ENCODE measurements around the gene PCAT7. TPM values are rescaled to one million over a fixed set of nuclear protein-coding genes. Genes with fewer than 3 reads are reported as not detected.
"Not testable (repeated sequence)": the region's sequence is repeated elsewhere in the genome, so short reads cannot be mapped to it uniquely, and the experiment has no call there.

PCAT7 gene
- total RNA-seq = 7.4 and 8.6 TPM in 2 replicates
- long read RNA-seq, transcript PCAT7-201 (3 exons, 1,164 nt) = major isoform, 5 of 14 reads
- long read RNA-seq, partial matches to known transcripts = 0 of 14 reads
- long read RNA-seq, other reads (novel, unspliced or antisense) = 7 of 14 reads

DNA sequence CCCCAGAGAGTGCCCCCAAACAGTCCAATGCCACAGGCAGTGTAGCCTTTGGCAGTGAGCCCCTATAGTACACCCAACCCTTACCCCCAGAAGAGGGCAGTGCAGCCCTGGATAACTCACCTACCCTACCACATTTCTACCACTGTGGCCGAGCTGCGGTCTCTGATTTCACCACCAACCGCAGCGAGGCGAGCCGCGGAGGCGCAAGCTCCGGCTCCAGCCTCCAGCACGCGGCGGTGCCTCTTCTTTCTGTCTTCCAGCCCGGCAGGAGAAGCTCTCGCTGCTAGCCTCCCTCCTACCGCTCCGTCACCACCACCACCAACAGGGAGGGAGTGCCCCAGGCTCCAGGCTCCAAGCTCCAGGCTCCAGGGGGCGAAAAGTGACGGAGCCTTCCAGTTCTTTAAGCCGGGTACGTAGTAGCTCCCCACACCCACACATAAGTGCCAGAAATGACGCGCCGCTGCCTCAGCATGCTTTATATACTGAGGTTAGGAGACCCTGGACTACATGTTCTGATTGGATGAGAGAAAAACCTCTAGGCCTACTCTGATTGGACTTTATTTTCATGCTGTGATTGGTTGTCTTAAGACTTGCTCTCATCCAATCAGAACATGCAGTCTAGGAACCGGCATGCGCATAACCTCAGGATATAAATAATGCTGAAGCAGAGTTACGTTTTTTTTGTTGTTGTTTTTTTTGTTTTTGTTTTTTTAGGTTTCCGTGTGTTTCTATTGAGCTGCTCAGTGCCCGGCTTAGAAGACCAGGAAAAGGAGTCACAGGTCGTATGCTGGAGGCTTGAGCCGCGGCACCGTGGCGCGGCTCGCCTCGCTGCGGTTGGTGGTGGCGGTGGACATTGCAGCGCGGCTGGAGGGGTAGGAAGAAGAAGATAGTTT, at the start of gene PCAT7:
Gene PCAT7, plus strand, starts transcription at position 645 of the 893 bp plus-strand sequence.
- H3K4me3 Mint-ChIP-seq = no peak within 1 kb of the TSS

DNA sequence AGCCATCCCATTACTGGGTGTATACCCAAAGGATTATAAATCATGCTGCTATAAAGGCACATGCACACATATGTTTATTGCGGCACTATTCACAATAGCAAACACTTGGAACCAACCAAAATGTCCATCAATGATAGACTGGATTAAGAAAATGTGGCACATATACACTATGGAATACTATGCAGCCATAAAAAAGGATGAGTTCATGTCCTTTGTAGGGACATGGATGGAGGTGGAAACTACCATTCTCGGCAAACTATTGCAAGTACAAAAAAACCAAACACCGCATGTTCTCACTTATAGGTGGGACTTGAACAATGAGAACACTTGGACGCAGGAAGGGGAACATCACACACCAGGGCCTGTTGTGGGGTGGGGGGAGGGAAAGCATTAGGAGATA, 48.5 kb upstream of the PCAT7 start:
- not testable (repeated sequence) for H3K4me1 Mint-ChIP-seq; DNase-seq (ENCODE audit: low read depth, low spot score); H3K9me3 Mint-ChIP-seq; H3K27me3 Mint-ChIP-seq (ENCODE audit: low read depth); H3K27ac Mint-ChIP-seq (ENCODE audit: unreplicated experiment); H3K36me3 Mint-ChIP-seq (ENCODE audit: low read depth); H3K4me3 Mint-ChIP-seq

More for the DNA sequence above, at the start of gene PCAT7:
- Mint-ChIP-seq H3K27me3 (ENCODE audit: low read depth) (peaks cover 5% of the 10 kb centered on the region), H3K36me3 (ENCODE audit: low read depth) (peaks cover 7% of the 10 kb centered on the region), H3K27ac (ENCODE audit: unreplicated experiment) (no peak within 1 kb of the TSS), H3K4me1 (no peaks in the 10 kb centered on the region), H3K9me3 (peaks cover 4% of the 10 kb centered on the region)
- TF ChIP-seq, protein P1, sequence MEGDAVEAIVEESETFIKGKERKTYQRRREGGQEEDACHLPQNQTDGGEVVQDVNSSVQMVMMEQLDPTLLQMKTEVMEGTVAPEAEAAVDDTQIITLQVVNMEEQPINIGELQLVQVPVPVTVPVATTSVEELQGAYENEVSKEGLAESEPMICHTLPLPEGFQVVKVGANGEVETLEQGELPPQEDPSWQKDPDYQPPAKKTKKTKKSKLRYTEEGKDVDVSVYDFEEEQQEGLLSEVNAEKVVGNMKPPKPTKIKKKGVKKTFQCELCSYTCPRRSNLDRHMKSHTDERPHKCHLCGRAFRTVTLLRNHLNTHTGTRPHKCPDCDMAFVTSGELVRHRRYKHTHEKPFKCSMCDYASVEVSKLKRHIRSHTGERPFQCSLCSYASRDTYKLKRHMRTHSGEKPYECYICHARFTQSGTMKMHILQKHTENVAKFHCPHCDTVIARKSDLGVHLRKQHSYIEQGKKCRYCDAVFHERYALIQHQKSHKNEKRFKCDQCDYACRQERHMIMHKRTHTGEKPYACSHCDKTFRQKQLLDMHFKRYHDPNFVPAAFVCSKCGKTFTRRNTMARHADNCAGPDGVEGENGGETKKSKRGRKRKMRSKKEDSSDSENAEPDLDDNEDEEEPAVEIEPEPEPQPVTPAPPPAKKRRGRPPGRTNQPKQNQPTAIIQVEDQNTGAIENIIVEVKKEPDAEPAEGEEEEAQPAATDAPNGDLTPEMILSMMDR (conservative IDR thresholded peaks at IDR 0.05) = peak; percentile 73
- DNase-seq (ENCODE audit: low read depth, low spot score) = peak; percentile 64

DNA sequence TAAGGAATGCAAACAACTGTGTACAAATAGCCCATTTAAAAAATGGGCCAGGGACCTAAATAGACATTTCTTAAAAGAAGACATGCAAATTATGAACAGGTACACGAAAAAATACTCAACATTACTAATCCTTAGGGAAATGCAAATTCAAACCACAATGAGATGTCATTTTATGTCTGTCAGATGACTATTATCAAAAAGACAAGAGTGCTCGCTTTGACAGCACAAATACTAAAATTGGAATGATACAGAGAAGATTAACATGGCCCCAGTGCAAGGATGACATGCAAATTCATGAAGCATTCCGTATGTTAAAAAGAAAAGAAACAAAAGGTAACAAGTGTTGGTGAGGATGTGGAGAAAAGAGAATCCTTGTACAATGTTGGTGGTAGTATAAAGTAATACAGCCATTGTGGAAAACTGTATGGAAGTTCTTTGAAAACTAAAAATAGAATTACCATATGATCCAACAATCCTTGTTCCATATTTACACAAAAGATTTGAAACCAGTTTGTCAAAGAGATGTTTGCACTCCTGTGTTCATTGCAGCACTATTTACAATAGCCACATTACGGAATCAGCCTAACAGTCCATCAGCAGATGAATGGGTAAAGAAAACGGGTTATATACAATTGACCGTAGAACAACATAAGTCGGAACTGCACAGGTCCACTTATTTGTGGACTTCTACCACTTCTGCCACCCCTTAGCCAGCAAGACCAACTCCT, 47.2 kb upstream of the PCAT7 start:
- H3K4me3 Mint-ChIP-seq = no peak overlapping the region
- no peak overlapping the region for H3K27ac Mint-ChIP-seq (ENCODE audit: unreplicated experiment)
- no peaks in the 10 kb centered on the region for H3K27me3 Mint-ChIP-seq (ENCODE audit: low read depth)
- DNase-seq (ENCODE audit: low read depth, low spot score) = no peak
- H3K36me3 Mint-ChIP-seq (ENCODE audit: low read depth) = no peaks in the 10 kb centered on the region
- H3K4me1 Mint-ChIP-seq = no peaks in the 10 kb centered on the region
- TF ChIP-seq, protein P1 (conservative IDR thresholded peaks at IDR 0.05) = no peak
- peaks cover 6% of the 10 kb centered on the region for H3K9me3 Mint-ChIP-seq

DNA sequence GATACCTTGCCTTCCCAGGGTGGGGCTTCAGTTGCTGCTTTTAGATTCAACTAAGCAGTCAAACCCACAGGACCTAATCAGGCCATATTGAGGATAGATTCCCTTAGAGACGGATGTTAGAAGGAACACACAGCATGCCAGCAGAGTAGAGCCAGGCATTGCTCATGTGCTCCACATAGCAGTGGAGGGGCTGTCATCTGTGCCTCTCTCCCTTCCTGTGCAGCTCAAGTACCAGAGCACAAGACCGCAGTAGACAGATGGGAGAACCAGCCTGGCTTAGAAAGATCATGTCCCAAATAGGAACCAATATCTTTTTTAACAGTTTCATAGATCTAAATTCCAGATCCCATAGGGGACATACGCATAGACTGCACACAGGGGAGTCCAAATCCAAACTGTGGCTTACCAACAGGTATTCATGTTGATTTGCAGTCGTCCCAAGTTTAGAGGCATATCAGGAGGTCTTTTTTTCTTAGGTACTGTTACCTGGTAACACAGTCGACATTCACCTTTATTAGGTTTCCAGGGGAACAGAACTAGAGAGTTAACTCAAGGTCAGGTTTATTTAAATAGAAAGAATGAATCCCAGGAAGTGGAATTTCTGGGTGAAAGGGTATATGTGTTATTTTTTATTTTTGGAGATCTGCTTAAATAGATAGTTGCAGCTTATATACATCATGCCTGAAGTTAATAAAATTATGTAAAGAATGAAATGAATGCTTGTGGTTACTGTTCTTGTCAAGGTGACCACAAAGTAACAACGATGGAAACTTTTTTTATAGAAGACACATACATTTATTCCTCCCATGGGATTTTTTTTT, 43.5 kb upstream of the PCAT7 start:
- Mint-ChIP-seq H3K4me1 (peaks cover 5% of the 10 kb centered on the region), H3K27me3 (ENCODE audit: low read depth) (no peaks in the 10 kb centered on the region), H3K9me3 (no peaks in the 10 kb centered on the region), H3K36me3 (ENCODE audit: low read depth) (no peaks in the 10 kb centered on the region), H3K27ac (ENCODE audit: unreplicated experiment) (no peak overlapping the region), H3K4me3 (no peak overlapping the region)
- TF ChIP-seq, protein P1 (conservative IDR thresholded peaks at IDR 0.05) = no peak
- no peak for DNase-seq (ENCODE audit: low read depth, low spot score)

DNA sequence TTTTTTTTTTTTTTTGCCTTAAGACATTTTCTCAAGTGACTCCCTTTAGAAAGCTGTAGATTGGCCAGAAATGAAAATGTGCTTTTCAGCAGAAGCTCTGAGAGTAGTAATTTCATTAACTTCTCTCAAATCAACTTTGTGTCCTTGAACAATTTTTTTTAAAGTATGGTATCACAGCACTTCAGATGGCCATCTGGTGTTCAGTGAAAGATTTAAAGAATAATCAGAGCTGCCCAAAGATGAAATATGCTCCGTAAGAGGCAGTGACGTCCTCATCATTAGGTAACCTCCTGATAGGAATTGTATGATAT, 43.0 kb upstream of the PCAT7 start:
- no peak overlapping the region for H3K27ac Mint-ChIP-seq (ENCODE audit: unreplicated experiment)

More for the DNA sequence above, 43.0 kb upstream of the PCAT7 start:
- Mint-ChIP-seq H3K4me1 (peaks cover 5% of the 10 kb centered on the region), H3K27me3 (ENCODE audit: low read depth) (no peaks in the 10 kb centered on the region), H3K36me3 (ENCODE audit: low read depth) (no peaks in the 10 kb centered on the region), H3K4me3 (no peak overlapping the region), H3K9me3 (no peaks in the 10 kb centered on the region)
- TF ChIP-seq, protein P1 (conservative IDR thresholded peaks at IDR 0.05) = no peak
- no peak for DNase-seq (ENCODE audit: low read depth, low spot score)

All from neural crest cell (in vitro differentiated cells).